ENCODE data around the gene UMPS.

Gene UMPS

GRCh38 chr3:124702950-124703349, 27.3 kb upstream of the UMPS start:
- no peak for TF ChIP-seq TCF12 (IDR thresholded peaks at IDR 0.05; ENCODE audit: low read depth)
- no peak for TF ChIP-seq CREB1 (IDR thresholded peaks at IDR 0.05; ENCODE audit: low read depth)
- no peak for TF ChIP-seq FOXM1 (IDR thresholded peaks at IDR 0.05; ENCODE audit: borderline replicate concordance, low read depth)
- TF ChIP-seq EP300 (IDR thresholded peaks at IDR 0.05; ENCODE audit: borderline replicate concordance), result no peak

- no peak for TF ChIP-seq RAD21 (IDR thresholded peaks at IDR 0.05; ENCODE audit: low read depth)
- no peak for TF ChIP-seq TEAD4 (IDR thresholded peaks at IDR 0.05)
- TF ChIP-seq CREB1 (IDR thresholded peaks at IDR 0.05; ENCODE audit: low read depth), result no peak
- TF ChIP-seq NFIC (IDR thresholded peaks at IDR 0.05), result no peak
- TF ChIP-seq TAF1 (IDR thresholded peaks at IDR 0.05; ENCODE audit: low read depth), result no peak
- no peak for TF ChIP-seq USF1 (IDR thresholded peaks at IDR 0.05)
- no peak for TF ChIP-seq EP300 (IDR thresholded peaks at IDR 0.05; ENCODE audit: borderline replicate concordance)
- no peak for TF ChIP-seq FOXM1 (IDR thresholded peaks at IDR 0.05; ENCODE audit: borderline replicate concordance, low read depth)
- TF ChIP-seq ZBTB7A (IDR thresholded peaks at IDR 0.05; ENCODE audit: low read depth), result no peak
- TF ChIP-seq TCF12 (IDR thresholded peaks at IDR 0.05; ENCODE audit: low read depth), result no peak
- no peak for TF ChIP-seq EGR1 (IDR thresholded peaks at IDR 0.05)
- no peak for TF ChIP-seq MAX (IDR thresholded peaks at IDR 0.05)
- TF ChIP-seq REST (IDR thresholded peaks at IDR 0.05; ENCODE audit: low read depth), result no peak
- no peak for TF ChIP-seq CEBPB (IDR thresholded peaks at IDR 0.05)
- TF ChIP-seq YY1 (IDR thresholded peaks at IDR 0.05; ENCODE audit: low read depth), result no peak
Measured at GRCh38 chr3:124705552-124705951, 24.7 kb upstream of the UMPS start.

GRCh38 chr3:124707656-124708062, 22.6 kb upstream of the UMPS start:
- no peak for TF ChIP-seq REST (IDR thresholded peaks at IDR 0.05; ENCODE audit: low read depth)
- no peak for TF ChIP-seq MAX (IDR thresholded peaks at IDR 0.05)
- TF ChIP-seq TCF12 (IDR thresholded peaks at IDR 0.05; ENCODE audit: low read depth), result no peak
- TF ChIP-seq TAF1 (IDR thresholded peaks at IDR 0.05; ENCODE audit: low read depth), result no peak
- no peak for TF ChIP-seq TEAD4 (IDR thresholded peaks at IDR 0.05)
- no peak for TF ChIP-seq CEBPB (IDR thresholded peaks at IDR 0.05)
- TF ChIP-seq RAD21 (IDR thresholded peaks at IDR 0.05; ENCODE audit: low read depth), result no peak

- no peak for TF ChIP-seq MAX (IDR thresholded peaks at IDR 0.05)
- TF ChIP-seq EP300 (IDR thresholded peaks at IDR 0.05; ENCODE audit: borderline replicate concordance), result no peak
- TF ChIP-seq TAF1 (IDR thresholded peaks at IDR 0.05; ENCODE audit: low read depth), result no peak
- TF ChIP-seq YY1 (IDR thresholded peaks at IDR 0.05; ENCODE audit: low read depth), result no peak
- TF ChIP-seq TEAD4 (IDR thresholded peaks at IDR 0.05), result no peak
- TF ChIP-seq EGR1 (IDR thresholded peaks at IDR 0.05), result no peak
- TF ChIP-seq NFIC (IDR thresholded peaks at IDR 0.05), result no peak
- no peak for TF ChIP-seq RAD21 (IDR thresholded peaks at IDR 0.05; ENCODE audit: low read depth)
- no peak for TF ChIP-seq CREB1 (IDR thresholded peaks at IDR 0.05; ENCODE audit: low read depth)
- no peak for TF ChIP-seq USF1 (IDR thresholded peaks at IDR 0.05)
- no peak for TF ChIP-seq FOXM1 (IDR thresholded peaks at IDR 0.05; ENCODE audit: borderline replicate concordance, low read depth)
- no peak for TF ChIP-seq CEBPB (IDR thresholded peaks at IDR 0.05)
- no peak for TF ChIP-seq ZBTB7A (IDR thresholded peaks at IDR 0.05; ENCODE audit: low read depth)
- no peak for TF ChIP-seq REST (IDR thresholded peaks at IDR 0.05; ENCODE audit: low read depth)
- no peak for TF ChIP-seq TCF12 (IDR thresholded peaks at IDR 0.05; ENCODE audit: low read depth)
Measured at GRCh38 chr3:124714223-124714853, 15.9 kb upstream of the UMPS start.
